ENCODE results near the gene ZNF503. TPM values are rescaled to one million over a fixed set of nuclear protein-coding genes. Genes with fewer than 3 reads are reported as not detected.

Gene ZNF503
- polyA plus RNA-seq, 3 donors: 48.0 to 88.0 (median 76.2) TPM

Other genes with a start within 250 kb of the ZNF503 start
- gene VDAC2, start 191.0 kb downstream of the ZNF503 start, polyA plus RNA-seq (ENCODE audit: insufficient read length in 3 of 3): 100 to 1,000 TPM; 207 to 263 (median 238) TPM
- 10 to 100 TPM in 2 of 3 donors, 1 to 10 TPM in 1; 4.3 to 10.5 (median 10.3) TPM for gene COMTD1, start 165.8 kb downstream of the ZNF503 start, polyA plus RNA-seq (ENCODE audit: insufficient read length in 3 of 3)
- 10 to 100 TPM; 17.1 to 22.3 (median 21.0) TPM for gene LRMDA, start 29.9 kb upstream of the ZNF503 start, polyA plus RNA-seq (ENCODE audit: insufficient read length in 3 of 3)

Data from renal cortex interstitium (tissue), 3 donors.